Stimulated activated CD4-positive, alpha-beta T cell treated with anti-CD3 and anti-CD28 coated beads, TNF-alpha, amount 100 ng/mL, for 4 hours (primary cell): Measurements from ENCODE around the gene SYNDIG1.

Experiments used
- DNase-seq, 3 experiments: peaks; one replicate each; pipeline ENCODE4 v3.0.0-alpha.2; 2020; ENCODE audit warnings: low read depth in 3 of 3

Gene SYNDIG1

GRCh38 chr20:24672886-24673677, 203.7 kb downstream of the SYNDIG1 start:
- no peak for DNase-seq

GRCh38 chr20:24673678-24674570, 204.5 kb downstream of the SYNDIG1 start:
- DNase-seq: no peak

GRCh38 chr20:24674921-24675605, 205.6 kb downstream of the SYNDIG1 start:
- DNase-seq: no peak

GRCh38 chr20:24675651-24676352, 206.4 kb downstream of the SYNDIG1 start:
- no peak for DNase-seq

GRCh38 chr20:24676353-24676977, 207.0 kb downstream of the SYNDIG1 start:
- DNase-seq: no peak

GRCh38 chr20:24676978-24677370, 207.5 kb downstream of the SYNDIG1 start:
- DNase-seq: no peak

GRCh38 chr20:24677626-24678315, 208.3 kb downstream of the SYNDIG1 start:
- DNase-seq: no peak

GRCh38 chr20:24678351-24679106, 209.1 kb downstream of the SYNDIG1 start:
- DNase-seq: no peak

- no peak for DNase-seq
Measured at GRCh38 chr20:24679448-24680047, 210.1 kb downstream of the SYNDIG1 start.

- DNase-seq: no peak
Measured at GRCh38 chr20:24681634-24682495, 212.4 kb downstream of the SYNDIG1 start.

GRCh38 chr20:24682496-24682985, 213.1 kb downstream of the SYNDIG1 start:
- no peak for DNase-seq

- no peak for DNase-seq
Measured at GRCh38 chr20:24683676-24684075, 214.2 kb downstream of the SYNDIG1 start.

- no peak for DNase-seq
Measured at GRCh38 chr20:24684421-24684871, 215.0 kb downstream of the SYNDIG1 start.

- DNase-seq: no peak
Measured at GRCh38 chr20:24684956-24685691, 215.7 kb downstream of the SYNDIG1 start.

- DNase-seq: no peak
Measured at GRCh38 chr20:24685736-24686135, 216.3 kb downstream of the SYNDIG1 start.

GRCh38 chr20:24686156-24686555, 216.7 kb downstream of the SYNDIG1 start:
- DNase-seq: no peak

GRCh38 chr20:24690408-24690807, 221.0 kb downstream of the SYNDIG1 start:
- no peak for DNase-seq
